ENCODE results near the gene MSX1. TPM values are rescaled to one million over a fixed set of nuclear protein-coding genes. Genes with fewer than 3 reads are reported as not detected.
A peak's percentile ranks its signal among the peaks of the same experiment; 100 is the strongest.

Gene MSX1
- total RNA-seq, 6 donors from 2014 or later, result 1.1 to 16.8 (median 1.8) TPM; not detected in 1

- ATAC-seq (ENCODE audit: low FRiP score in 2 of 2) (no peak), DNase-seq (peak in 1 of 2 donors; percentile 78)
- H3K27me3 ChIP-seq, result peaks cover 0 to 76% (median 47%) of the 10 kb centered on the region in 4 donors
- H3K9me3 ChIP-seq, result no peaks in the 10 kb centered on the region
- peaks cover 5 to 26% (median 9%) of the 10 kb centered on the region in 4 donors for H3K4me1 ChIP-seq
- 3% methylated on average over 24 to 44 of the region's 46 CpGs for WGBS, 2 donors
- no peak overlapping the region for H3K27ac ChIP-seq
- no peak for TF ChIP-seq POLR2AphosphoS5 (IDR thresholded peaks at IDR 0.05)
- TF ChIP-seq CTCF (IDR thresholded peaks at IDR 0.05), result no peak
- TF ChIP-seq EP300 (IDR thresholded peaks at IDR 0.05), result no peak
- TF ChIP-seq POLR2A (IDR thresholded peaks at IDR 0.05), result no peak
- no peaks in the 10 kb centered on the region for H3K36me3 ChIP-seq
- H3K4me3 ChIP-seq, result no peak overlapping the region
These were observed 12.3 kb downstream of the MSX1 start for GRCh38 chr4:4871573-4872313.

- Histone ChIP-seq H3K9me3 (no peaks in the 10 kb centered on the region), H3K4me3 (no peak overlapping the region), H3K36me3 (no peaks in the 10 kb centered on the region), H3K27ac (no peak overlapping the region), H3K27me3 (peaks cover 0 to 69% (median 44%) of the 10 kb centered on the region in 4 donors), H3K4me1 (peaks cover 0 to 20% (median 2%) of the 10 kb centered on the region in 4 donors)
- ATAC-seq (ENCODE audit: low FRiP score in 2 of 2), result no peak
- DNase-seq, result no peak
- no peak for TF ChIP-seq POLR2A (IDR thresholded peaks at IDR 0.05)
- TF ChIP-seq POLR2AphosphoS5 (IDR thresholded peaks at IDR 0.05), result no peak
- TF ChIP-seq CTCF (IDR thresholded peaks at IDR 0.05), result no peak
- TF ChIP-seq EP300 (IDR thresholded peaks at IDR 0.05), result no peak
- WGBS, 2 donors, result 5 to 7% methylated on average over 15 to 28 of the region's 28 CpGs
These were observed 12.9 kb downstream of the MSX1 start for GRCh38 chr4:4872314-4872903.

- WGBS, 2 donors, result 23 to 24% methylated on average over 11 of the region's 11 CpGs
- H3K36me3 ChIP-seq, result no peaks in the 10 kb centered on the region
- DNase-seq (no peak), ATAC-seq (ENCODE audit: low FRiP score in 2 of 2) (no peak)
- peaks cover 0 to 61% (median 38%) of the 10 kb centered on the region in 4 donors for H3K27me3 ChIP-seq
- TF ChIP-seq EP300 (IDR thresholded peaks at IDR 0.05) (no peak), POLR2A (IDR thresholded peaks at IDR 0.05) (no peak), POLR2AphosphoS5 (IDR thresholded peaks at IDR 0.05) (no peak), CTCF (IDR thresholded peaks at IDR 0.05) (no peak)
- H3K27ac ChIP-seq, result no peak overlapping the region
- H3K4me3 ChIP-seq, result no peak overlapping the region
- peaks cover 0 to 12% (median 0%) of the 10 kb centered on the region in 4 donors for H3K4me1 ChIP-seq
- H3K9me3 ChIP-seq, result no peaks in the 10 kb centered on the region
These were observed 13.7 kb downstream of the MSX1 start for GRCh38 chr4:4873203-4873602.

- Histone ChIP-seq H3K36me3 (no peaks in the 10 kb centered on the region), H3K4me1 (peaks cover 0 to 10% (median 0%) of the 10 kb centered on the region in 4 donors), H3K4me3 (no peak overlapping the region), H3K9me3 (no peaks in the 10 kb centered on the region), H3K27me3 (peaks cover 0 to 51% (median 33%) of the 10 kb centered on the region in 4 donors), H3K27ac (no peak overlapping the region)
- no peak for TF ChIP-seq POLR2AphosphoS5 (IDR thresholded peaks at IDR 0.05)
- no peak for TF ChIP-seq CTCF (IDR thresholded peaks at IDR 0.05)
- TF ChIP-seq EP300 (IDR thresholded peaks at IDR 0.05), result no peak
- no peak for TF ChIP-seq POLR2A (IDR thresholded peaks at IDR 0.05)
- ATAC-seq (ENCODE audit: low FRiP score in 2 of 2) (no peak), DNase-seq (no peak)
- WGBS, 2 donors, result 62% methylated on average over 2 of the region's 2 CpGs; no CpG with 5 or more reads in 1 of the 2 donors
These were observed 14.8 kb downstream of the MSX1 start for GRCh38 chr4:4874254-4874653.

Measured in upper lobe of left lung (tissue), 6 donors.